ENCODE measurements around the gene IL10. TPM values are rescaled to one million over a fixed set of nuclear protein-coding genes. Genes with fewer than 3 reads are reported as not detected.

Gene IL10
- polyA plus RNA-seq, 1 of the 3 experiments (the other 2 are of a cell fraction) = not detected

- no peak for TF ChIP-seq RXRA (IDR thresholded peaks at IDR 0.05; ENCODE audit: borderline replicate concordance, low read depth)
These were observed 37.7 kb downstream of the IL10 start (continued) for GRCh38 chr1:206734499-206735142.

DNA sequence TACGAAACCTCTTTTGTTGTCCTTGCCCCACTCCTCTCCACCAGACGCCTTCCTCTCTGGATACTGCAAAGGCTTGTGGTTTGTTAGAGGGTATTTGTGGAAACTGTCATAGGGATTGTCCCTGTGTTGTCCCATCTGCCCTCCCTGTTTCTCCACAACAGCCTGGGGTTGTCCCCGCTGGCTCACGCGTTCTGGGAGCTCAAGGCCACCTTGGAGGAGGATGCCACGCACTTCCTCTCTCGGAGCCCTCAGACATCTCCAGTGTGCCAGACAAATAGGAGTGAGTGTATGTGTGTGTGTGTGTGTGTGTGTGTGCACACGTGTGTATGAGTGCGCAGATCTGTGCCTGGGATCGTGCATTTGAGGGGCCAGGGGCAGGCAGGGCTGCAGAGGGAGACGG is 39.3 kb downstream of the IL10 start:
- Histone ChIP-seq H3K4me1 (ENCODE audit: control insufficient read depth in 1 of 2, insufficient read depth in 2 of 2, low read depth in 1 of 2, low read length in 1 of 2) (no peaks in the 10 kb centered on the region; a peak in 1 of 4 replicates), H3K27ac (ENCODE audit: low read depth in 2 of 2, low read length in 1 of 2) (no peak overlapping the region), H3K4me3 (ENCODE audit: low read depth in 2 of 2, low read length in 1 of 2) (no peak overlapping the region), H3K9me2 (no peaks in the 10 kb centered on the region), H3K9me3 (no peaks in the 10 kb centered on the region), H3K4me2 (no peak overlapping the region), H3K36me3 (replicated peaks in 1 of 2; ENCODE audit: control insufficient read depth in 1 of 2, insufficient read depth in 2 of 2, low read length in 1 of 2) (peaks cover 18 to 51% of the 10 kb centered on the region in 2 experiments), H4K20me1 (ENCODE audit: insufficient read depth) (peaks cover 20% of the 10 kb centered on the region), H3K27me3 (ENCODE audit: insufficient read depth) (no peaks in the 10 kb centered on the region), H3K79me2 (ENCODE audit: insufficient read depth) (peaks cover 9% of the 10 kb centered on the region), H3K9ac (no peak overlapping the region), H3F3A (replicated peaks; ENCODE audit: insufficient read depth) (no peaks in the 10 kb centered on the region), H2AFZ (ENCODE audit: low read depth) (no peak overlapping the region)
- CTCF ChIA-PET = interaction anchor here (0.7 to 16.7 kb wide), 5 partner anchors 126 to 249 kb away, joined by 3 to 380 read pairs (median 32); partner anchors contain the start of gene IL24
- TF ChIP-seq TCF12 (IDR thresholded peaks at IDR 0.05) (no peak), YY1 (IDR thresholded peaks at IDR 0.05; ENCODE audit: low read depth) (no peak)
- no peak for DNase-seq
- POLR2A ChIA-PET = no interaction called here
- 99% methylated on average over 11 of the region's 11 CpGs for WGBS (ENCODE audit: low lambda C conversion rate)

GRCh38 chr1:206732508-206732907 is 39.8 kb downstream of the IL10 start:
- 95% methylated on average over 11 of the region's 11 CpGs for WGBS (ENCODE audit: low lambda C conversion rate)

More at GRCh38 chr1:206732508-206732907, 39.8 kb downstream of the IL10 start:
- no peaks in the 10 kb centered on the region for H3K9me3 ChIP-seq
- H2AFZ ChIP-seq (ENCODE audit: low read depth) = no peak overlapping the region
- H3K4me2 ChIP-seq = no peak overlapping the region
- TF ChIP-seq GATA2 (CRISPR knock-in tag; IDR thresholded peaks at IDR 0.05) (no peak), RAD21 (IDR thresholded peaks at IDR 0.05; ENCODE audit: low read length) (no peak), RFX5 (IDR thresholded peaks at IDR 0.05; ENCODE audit: low read length) (no peak), NFIC (IDR thresholded peaks at IDR 0.05; ENCODE audit: borderline replicate concordance) (no peak), POLR2AphosphoS5 (IDR thresholded peaks at IDR 0.05; ENCODE audit: low read depth, low read length) (no peak), MXI1 (IDR thresholded peaks at IDR 0.05; ENCODE audit: low read depth, low read length) (no peak), FOXM1 (IDR thresholded peaks at IDR 0.05; ENCODE audit: low read depth) (no peak), MEF2A (IDR thresholded peaks at IDR 0.05; ENCODE audit: borderline replicate concordance, low read depth) (no peak), MAX (IDR thresholded peaks at IDR 0.05; ENCODE audit: low read depth) (no peak)
- TF ChIP-seq, protein P1, sequence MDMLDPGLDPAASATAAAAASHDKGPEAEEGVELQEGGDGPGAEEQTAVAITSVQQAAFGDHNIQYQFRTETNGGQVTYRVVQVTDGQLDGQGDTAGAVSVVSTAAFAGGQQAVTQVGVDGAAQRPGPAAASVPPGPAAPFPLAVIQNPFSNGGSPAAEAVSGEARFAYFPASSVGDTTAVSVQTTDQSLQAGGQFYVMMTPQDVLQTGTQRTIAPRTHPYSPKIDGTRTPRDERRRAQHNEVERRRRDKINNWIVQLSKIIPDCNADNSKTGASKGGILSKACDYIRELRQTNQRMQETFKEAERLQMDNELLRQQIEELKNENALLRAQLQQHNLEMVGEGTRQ (IDR thresholded peaks at IDR 0.05; ENCODE audit: borderline replicate concordance, low read depth, low read length) = no peak
- TF ChIP-seq, protein P2, sequence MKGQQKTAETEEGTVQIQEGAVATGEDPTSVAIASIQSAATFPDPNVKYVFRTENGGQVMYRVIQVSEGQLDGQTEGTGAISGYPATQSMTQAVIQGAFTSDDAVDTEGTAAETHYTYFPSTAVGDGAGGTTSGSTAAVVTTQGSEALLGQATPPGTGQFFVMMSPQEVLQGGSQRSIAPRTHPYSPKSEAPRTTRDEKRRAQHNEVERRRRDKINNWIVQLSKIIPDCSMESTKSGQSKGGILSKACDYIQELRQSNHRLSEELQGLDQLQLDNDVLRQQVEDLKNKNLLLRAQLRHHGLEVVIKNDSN (IDR thresholded peaks at IDR 0.05; ENCODE audit: borderline replicate concordance, low read depth) = no peak
- no peaks in the 10 kb centered on the region for H3K9me2 ChIP-seq
- peaks cover 25% of the 10 kb centered on the region for H4K20me1 ChIP-seq (ENCODE audit: insufficient read depth)
- no peaks in the 10 kb centered on the region for H3K27me3 ChIP-seq (ENCODE audit: insufficient read depth)
- no peak overlapping the region for H3K9ac ChIP-seq
- peaks cover 18 to 51% of the 10 kb centered on the region in 2 experiments for H3K36me3 ChIP-seq (replicated peaks in 1 of 2; ENCODE audit: control insufficient read depth in 1 of 2, insufficient read depth in 2 of 2, low read length in 1 of 2)
- no peak for DNase-seq
- no peak overlapping the region for H3K4me3 ChIP-seq (ENCODE audit: low read depth in 2 of 2, low read length in 1 of 2)
- ChIA-PET POLR2A (no interaction called here), CTCF (interaction anchor here (3.2 to 16.7 kb wide), 4 partner anchors 163 to 250 kb away, joined by 32 to 380 read pairs (median 58); partner anchors contain the start of gene IL24)
- H3F3A ChIP-seq (replicated peaks; ENCODE audit: insufficient read depth) = no peaks in the 10 kb centered on the region
- no peaks in the 10 kb centered on the region; a peak in 1 of 4 replicates for H3K4me1 ChIP-seq (ENCODE audit: control insufficient read depth in 1 of 2, insufficient read depth in 2 of 2, low read depth in 1 of 2, low read length in 1 of 2)
- H3K79me2 ChIP-seq (ENCODE audit: insufficient read depth) = peaks cover 14% of the 10 kb centered on the region
- H3K27ac ChIP-seq (ENCODE audit: low read depth in 2 of 2, low read length in 1 of 2) = no peak overlapping the region
